IPS-11a (cell line): ENCODE data around the gene FAM43B.

Source experiments
- H3K4me3 ChIP-seq: one replicate; pipeline ENCODE4 v1.5.1; 2013; ENCODE audit warnings: low read depth, low read length, control low read depth

FAM43B gene

GRCh38 chr1:20589331-20590278, 37.2 kb downstream of the FAM43B start:
- H3K4me3 ChIP-seq, result peak overlapping the region; percentile 8

- H3K4me3 ChIP-seq, result no peak overlapping the region
These were observed 38.0 kb downstream of the FAM43B start for GRCh38 chr1:20590306-20590777.

- no peak overlapping the region for H3K4me3 ChIP-seq
These were observed 41.4 kb downstream of the FAM43B start for GRCh38 chr1:20593756-20594155.

GRCh38 chr1:20594746-20595145, 42.4 kb downstream of the FAM43B start:
- H3K4me3 ChIP-seq, result no peak overlapping the region

GRCh38 chr1:20596106-20596505, 43.7 kb downstream of the FAM43B start:
- no peak overlapping the region for H3K4me3 ChIP-seq

- H3K4me3 ChIP-seq, result no peak overlapping the region
These were observed 45.3 kb downstream of the FAM43B start for GRCh38 chr1:20597650-20598049.

DNA sequence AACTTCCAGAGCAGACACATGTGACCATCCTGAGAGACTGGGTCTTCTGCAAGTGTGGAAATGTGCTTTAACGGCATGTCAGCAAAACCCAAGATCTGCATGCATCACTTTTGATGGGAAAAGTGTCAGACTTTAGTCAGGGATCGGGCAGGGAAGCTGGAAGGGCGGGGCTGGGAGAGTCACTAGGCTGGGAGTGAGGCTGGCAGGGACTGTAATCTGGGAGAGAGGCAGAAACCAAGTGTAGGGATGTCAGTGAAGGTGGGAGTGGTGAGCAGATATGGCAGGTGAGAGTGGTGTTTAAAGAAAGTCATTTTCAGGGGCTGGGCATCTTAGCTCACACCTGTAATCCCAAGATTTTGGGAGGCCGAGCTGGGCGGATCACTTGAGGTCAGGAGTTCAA, 47.8 kb downstream of the FAM43B start:
- H3K4me3 ChIP-seq, result no peak overlapping the region

- H3K4me3 ChIP-seq, result no peak overlapping the region
These were observed 48.9 kb downstream of the FAM43B start for GRCh38 chr1:20601129-20601825.

GRCh38 chr1:20602851-20603450, 50.6 kb downstream of the FAM43B start:
- H3K4me3 ChIP-seq, result no peak overlapping the region

DNA sequence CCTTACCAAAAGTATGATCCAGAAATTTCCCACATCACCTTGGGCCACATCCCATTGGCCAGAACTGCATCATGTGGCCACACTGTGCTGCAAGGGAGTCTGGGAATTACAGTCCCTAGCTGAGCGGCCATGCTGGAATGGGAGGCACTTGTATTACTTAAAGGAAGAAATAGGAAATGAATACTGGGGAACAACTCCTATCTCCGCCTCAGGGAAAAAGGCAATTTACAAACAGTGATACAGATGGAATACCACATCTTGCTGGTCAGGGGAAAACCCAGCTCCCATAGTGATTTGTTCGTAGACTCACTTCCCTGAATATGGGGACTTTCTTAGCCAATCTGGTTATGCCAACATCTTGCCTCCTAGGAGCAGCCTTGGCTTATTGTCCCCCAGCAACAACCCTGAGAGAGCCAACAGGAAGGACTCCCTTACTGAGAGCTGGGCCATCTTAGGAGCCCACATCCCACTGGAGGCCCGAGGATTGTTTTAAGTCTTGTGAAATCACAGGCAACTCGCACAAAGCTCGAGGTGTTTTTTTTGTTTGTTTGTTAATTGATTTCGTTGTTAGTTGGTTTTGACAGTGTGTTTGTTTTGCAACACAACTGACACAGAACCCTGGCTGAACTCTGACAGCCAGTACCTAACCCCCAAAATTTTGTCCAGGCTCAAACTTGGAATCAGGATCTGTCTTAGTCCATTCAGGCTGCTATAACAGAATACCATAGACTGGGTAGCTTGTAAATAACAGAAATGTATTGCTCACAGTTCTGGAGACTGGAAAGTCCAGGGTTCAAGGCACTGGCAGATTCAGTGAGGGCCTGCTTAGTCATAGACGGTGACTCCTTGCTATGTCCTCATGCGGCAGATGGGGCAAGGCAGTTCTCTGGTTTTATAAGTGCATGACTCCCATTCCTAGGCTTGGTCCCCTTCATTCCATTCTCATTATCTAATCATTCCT, 51.4 kb downstream of the FAM43B start:
- no peak overlapping the region for H3K4me3 ChIP-seq
